ENCODE data around the gene CACHD1. TPM values are rescaled to one million over a fixed set of nuclear protein-coding genes. Genes with fewer than 3 reads are reported as not detected.
"Not testable (repeated sequence)": the region's sequence is repeated elsewhere in the genome, so short reads cannot be mapped to it uniquely, and the experiment has no call there.

The CACHD1 gene
- total and polyA plus RNA-seq, 10 donors: 1.1 to 17.3 (median 11.4) TPM

DNA sequence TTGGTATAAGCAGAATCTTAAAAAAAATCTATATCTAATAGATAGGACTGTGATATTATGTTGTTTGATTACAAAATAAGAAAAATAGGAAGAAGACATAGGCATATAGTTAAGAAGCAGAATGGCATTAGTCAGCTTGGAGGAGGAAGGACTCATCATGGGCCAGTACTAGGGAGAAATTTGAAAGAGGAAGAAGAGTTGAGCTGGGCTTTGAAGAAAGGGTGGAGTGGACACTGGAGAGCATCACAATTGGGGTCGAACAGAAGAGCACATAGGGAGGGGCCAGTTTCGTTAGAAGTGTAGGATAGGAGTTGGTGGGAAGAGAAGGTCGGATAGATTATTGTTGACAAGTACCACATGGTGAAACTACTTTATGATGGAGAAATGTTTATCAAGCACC lies 129.3 kb downstream of the CACHD1 start:
- Histone ChIP-seq H3K9me3 (no peaks in the 10 kb centered on the region), H3K27me3 (replicated peaks in 1 of 7) (no peaks in the 10 kb centered on the region), H3K4me3 (no peak overlapping the region), H3K27ac (no peak overlapping the region), H3K4me1 (peaks cover 0 to 13% (median 0%) of the 10 kb centered on the region in 6 donors), H3K36me3 (no peaks in the 10 kb centered on the region)
- DNase-seq: no peak
- intact Hi-C loops (cut with DNase I; ENCODE audit: low total_unique reads): no loop called here
- TF ChIP-seq POLR2A (IDR thresholded peaks at IDR 0.05): no peak
- TF ChIP-seq POLR2AphosphoS5 (IDR thresholded peaks at IDR 0.05): no peak
- TF ChIP-seq CTCF (IDR thresholded peaks at IDR 0.05 in 8 of 11, conservative IDR thresholded peaks at IDR 0.05 in 3 of 11): no peak
- WGBS, 5 donors: 65 to 80% (median 77%) methylated on average over 3 of the region's 3 CpGs

GRCh38 chr1:64601207-64601606 lies 131.3 kb downstream of the CACHD1 start:
- H3K9me3 ChIP-seq: no peaks in the 10 kb centered on the region
- peaks cover 0 to 5% (median 0%) of the 10 kb centered on the region in 6 donors for H3K4me1 ChIP-seq
- intact Hi-C loops (cut with DNase I; ENCODE audit: low total_unique reads): no loop called here
- H3K4me3 ChIP-seq: no peak overlapping the region
- 40 to 66% (median 64%) methylated on average over 3 of the region's 3 CpGs for WGBS, 5 donors
- no peak for DNase-seq
- H3K27ac ChIP-seq: no peak overlapping the region
- no peaks in the 10 kb centered on the region for H3K36me3 ChIP-seq
- TF ChIP-seq POLR2AphosphoS5 (IDR thresholded peaks at IDR 0.05) (no peak), POLR2A (IDR thresholded peaks at IDR 0.05) (no peak), CTCF (IDR thresholded peaks at IDR 0.05 in 8 of 11, conservative IDR thresholded peaks at IDR 0.05 in 3 of 11) (no peak)
- no peaks in the 10 kb centered on the region for H3K27me3 ChIP-seq (replicated peaks in 1 of 7)

- Histone ChIP-seq H3K36me3 (peaks cover 0 to 10% (median 0%) of the 10 kb centered on the region in 6 donors), H3K9me3 (peaks cover 0 to 20% (median 13%) of the 10 kb centered on the region in 8 donors), H3K27ac (no peak overlapping the region), H3K27me3 (replicated peaks in 1 of 7) (no peaks in the 10 kb centered on the region), H3K4me3 (no peak overlapping the region), H3K4me1 (no peaks in the 10 kb centered on the region)
- TF ChIP-seq POLR2AphosphoS5 (IDR thresholded peaks at IDR 0.05) (no peak), POLR2A (IDR thresholded peaks at IDR 0.05) (no peak), CTCF (IDR thresholded peaks at IDR 0.05 in 8 of 11, conservative IDR thresholded peaks at IDR 0.05 in 3 of 11) (no peak)
- DNase-seq: no peak
- intact Hi-C loops (cut with DNase I; ENCODE audit: low total_unique reads): no loop called here
- 50 to 76% (median 63%) methylated on average over 1 of the region's 1 CpG for WGBS, 5 donors
These were observed 138.2 kb downstream of the CACHD1 start for GRCh38 chr1:64608005-64608650.

DNA sequence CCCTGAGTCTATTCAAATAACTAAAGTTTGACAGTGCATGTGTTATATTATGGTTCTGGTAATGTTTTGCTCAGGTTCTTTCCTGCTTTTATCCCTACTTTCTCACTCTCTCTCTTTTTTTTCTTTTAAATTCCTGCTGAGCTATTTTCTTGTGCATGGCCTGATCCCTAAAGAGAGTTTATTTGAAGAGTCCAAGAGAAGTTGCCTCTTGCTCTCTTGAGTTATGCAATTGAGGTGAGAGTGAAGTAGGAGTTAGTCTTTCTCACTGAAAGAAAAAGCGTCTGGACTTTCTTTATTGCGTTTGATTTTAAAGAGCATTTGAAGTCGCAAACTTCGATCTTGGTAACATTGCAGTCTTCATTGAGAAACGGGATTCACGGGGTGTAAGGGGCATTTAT lies 138.7 kb downstream of the CACHD1 start:
- no peak for DNase-seq
- 94 to 96% (median 94%) methylated on average over 6 of the region's 6 CpGs for WGBS, 5 donors

DNA sequence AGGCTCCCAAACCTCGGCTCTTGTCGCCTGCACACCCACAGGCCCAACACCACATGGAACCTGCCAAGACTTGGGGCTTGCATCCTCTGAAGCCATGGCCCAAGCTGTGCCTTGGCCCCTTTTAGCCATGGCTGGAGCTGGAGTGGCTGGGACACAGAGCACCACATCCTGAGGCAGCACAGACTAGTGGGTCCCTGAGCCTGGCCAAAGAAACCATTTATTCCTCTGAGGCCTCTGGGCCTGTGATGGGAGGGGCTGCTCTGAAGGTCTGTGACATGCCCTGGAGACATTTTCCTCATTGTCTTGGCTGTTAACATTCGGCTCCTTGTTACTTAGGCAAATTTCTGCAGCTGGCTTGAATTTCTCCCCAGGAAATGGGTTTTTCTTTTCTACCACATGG lies 141.0 kb downstream of the CACHD1 start:
- H3K27me3 ChIP-seq (replicated peaks in 1 of 7); intact Hi-C loops (cut with DNase I; ENCODE audit: low total_unique reads); H3K27ac ChIP-seq; H3K36me3 ChIP-seq; H3K4me3 ChIP-seq; H3K4me1 ChIP-seq; DNase-seq: not testable (repeated sequence)
- H3K9me3 ChIP-seq: peaks cover 0 to 20% (median 13%) of the 10 kb centered on the region in 8 donors
- 77 to 96% (median 91%) methylated on average over 3 of the region's 3 CpGs for WGBS, 5 donors

More for the DNA sequence above, 138.7 kb downstream of the CACHD1 start:
- H3K9me3 ChIP-seq: peaks cover 0 to 20% (median 13%) of the 10 kb centered on the region in 8 donors
- H3K27ac ChIP-seq: no peak overlapping the region
- no peaks in the 10 kb centered on the region for H3K27me3 ChIP-seq (replicated peaks in 1 of 7)
- peaks cover 0 to 10% (median 0%) of the 10 kb centered on the region in 6 donors for H3K36me3 ChIP-seq
- TF ChIP-seq POLR2A (IDR thresholded peaks at IDR 0.05) (no peak), POLR2AphosphoS5 (IDR thresholded peaks at IDR 0.05) (no peak), CTCF (IDR thresholded peaks at IDR 0.05 in 8 of 11, conservative IDR thresholded peaks at IDR 0.05 in 3 of 11) (no peak)
- intact Hi-C loops (cut with DNase I; ENCODE audit: low total_unique reads): no loop called here
- H3K4me3 ChIP-seq: no peak overlapping the region
- H3K4me1 ChIP-seq: no peaks in the 10 kb centered on the region
